Adipocyte (in vitro differentiated cells): ENCODE data around the gene MAML3.

Experiments
- DNase-seq: peaks from one replicate; pipeline ENCODE4 v3.0.0-alpha.2; 2015; ENCODE audit warnings: low read depth
- H3K27me3 ChIP-seq: replicated peaks from 2 replicates; pipeline ENCODE4 v1.7.0; 2013; ENCODE audit warnings: mild to moderate bottlenecking, low read length, moderate library complexity; ENCODE audit not compliant: control insufficient read depth, insufficient read depth
- H3K36me3 ChIP-seq: 2 replicates; pipeline ENCODE4 v1.7.0; 2013; ENCODE audit warnings: low read length, mild to moderate bottlenecking, moderate library complexity; ENCODE audit not compliant: control insufficient read depth, insufficient read depth, severe bottlenecking
- H3K4me1 ChIP-seq: 2 replicates; pipeline ENCODE4 v1.7.0; 2013; ENCODE audit warnings: mild to moderate bottlenecking, low read length, moderate library complexity; ENCODE audit not compliant: control insufficient read depth, insufficient read depth
- H3K4me3 ChIP-seq: 2 replicates; pipeline ENCODE4 v1.7.0; 2013; ENCODE audit warnings: mild to moderate bottlenecking, low read length, moderate library complexity
- H3K9ac ChIP-seq: 2 replicates; pipeline ENCODE4 v1.7.0; 2013; ENCODE audit warnings: mild to moderate bottlenecking, low read length, moderate library complexity
- H3K9me3 ChIP-seq: 2 replicates; pipeline ENCODE4 v1.7.0; 2013; ENCODE audit warnings: mild to moderate bottlenecking, low read length, moderate library complexity; ENCODE audit not compliant: control insufficient read depth

Gene MAML3

GRCh38 chr4:139736274-139736660 lies 417.7 kb downstream of the MAML3 start:
- no peaks in the 10 kb centered on the region for H3K36me3 ChIP-seq
- no peaks in the 10 kb centered on the region for H3K27me3 ChIP-seq
- peaks cover 54% of the 10 kb centered on the region for H3K4me1 ChIP-seq
- H3K9ac ChIP-seq, result peak overlapping the region; percentile 69
- H3K4me3 ChIP-seq, result no peak overlapping the region
- H3K9me3 ChIP-seq, result no peaks in the 10 kb centered on the region
- DNase-seq, result no peak

DNA sequence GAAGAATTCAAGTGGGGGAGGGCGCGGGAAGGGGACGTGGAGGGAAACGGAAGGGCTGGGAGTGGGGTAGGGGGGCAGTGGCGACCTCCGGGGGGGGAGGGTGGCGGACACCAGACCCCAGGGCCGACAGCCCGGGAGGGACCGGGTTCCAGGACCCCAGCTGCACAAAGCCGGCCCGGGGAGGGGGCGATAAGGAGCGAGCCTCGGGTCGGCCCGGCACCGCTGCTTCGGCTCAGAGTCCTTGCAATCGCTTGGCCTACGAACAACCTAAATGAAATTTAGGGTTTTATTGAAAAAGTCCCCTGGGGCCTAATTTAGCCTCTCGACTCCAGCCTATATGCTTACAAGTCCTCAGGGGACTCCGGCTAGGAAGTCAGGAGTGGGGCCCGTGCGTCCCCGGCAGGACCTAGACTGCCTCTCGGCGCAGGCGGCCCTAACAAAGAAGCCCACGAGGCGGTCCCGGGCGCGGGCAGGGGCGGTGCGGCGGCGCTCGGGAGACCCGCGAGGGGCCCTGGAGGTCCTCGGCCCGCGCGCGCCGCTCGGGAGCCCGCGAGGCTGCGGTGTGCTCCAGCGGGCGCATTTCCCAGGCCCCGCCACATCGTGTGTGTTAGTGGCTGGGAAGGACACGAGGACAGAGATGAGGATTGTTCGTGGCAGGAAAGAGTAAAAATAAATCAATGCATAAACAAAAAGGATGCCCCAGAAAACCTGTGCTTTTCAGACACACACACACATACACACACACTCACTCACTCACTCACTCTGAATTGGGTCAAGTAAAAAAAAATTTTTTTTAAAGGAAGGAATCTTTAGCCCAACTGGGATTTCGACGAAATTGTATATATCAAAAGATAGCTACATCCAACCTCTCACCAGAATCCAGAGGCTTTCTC lies 418.4 kb downstream of the MAML3 start:
- Histone ChIP-seq H3K27me3 (no peaks in the 10 kb centered on the region), H3K4me1 (peaks cover 49% of the 10 kb centered on the region), H3K4me3 (peak overlapping the region; percentile 78), H3K36me3 (no peaks in the 10 kb centered on the region), H3K9me3 (no peaks in the 10 kb centered on the region), H3K9ac (peak overlapping the region; percentile 69)
- no peak for DNase-seq

- H3K9me3 ChIP-seq, result no peaks in the 10 kb centered on the region
- peak overlapping the region; percentile 78 for H3K4me3 ChIP-seq
- peaks cover 42% of the 10 kb centered on the region for H3K4me1 ChIP-seq
- H3K36me3 ChIP-seq, result no peaks in the 10 kb centered on the region
- no peaks in the 10 kb centered on the region for H3K27me3 ChIP-seq
- H3K9ac ChIP-seq, result peak overlapping the region; percentile 88
- DNase-seq, result peak; percentile 94
Observed at GRCh38 chr4:139734875-139735380, 419.1 kb downstream of the MAML3 start.

DNA sequence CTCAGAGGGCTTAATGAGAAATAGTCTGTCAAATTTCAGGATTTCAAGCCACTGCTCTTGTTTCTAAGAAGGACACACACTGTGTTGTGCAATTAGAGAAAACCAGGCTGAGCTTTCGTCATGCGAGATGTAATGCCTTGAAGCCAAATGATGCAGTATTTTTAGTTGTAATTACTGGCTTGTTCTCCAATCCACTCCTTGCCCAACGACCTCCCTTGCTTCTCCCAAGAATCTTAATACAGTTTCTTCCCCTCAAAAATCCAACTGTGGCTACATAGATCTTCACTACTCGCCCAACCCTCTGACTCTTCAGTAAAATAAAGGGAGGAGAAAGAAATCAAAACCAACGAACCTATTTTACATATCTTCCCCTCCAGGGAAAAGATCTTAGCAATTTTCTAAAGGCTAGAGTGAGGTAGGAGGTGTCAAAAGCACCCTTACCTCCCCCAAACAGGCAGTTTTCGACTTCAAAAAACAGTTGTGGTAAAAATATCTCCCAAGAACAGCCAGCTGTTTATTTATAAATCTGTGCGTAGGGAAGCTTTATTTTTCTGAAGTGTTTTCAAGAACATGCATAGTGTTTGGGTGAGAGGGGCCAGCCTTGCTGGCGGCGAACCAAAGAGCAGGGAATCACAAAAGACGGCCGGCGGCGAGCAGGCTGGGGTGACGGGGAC lies 419.6 kb downstream of the MAML3 start:
- Histone ChIP-seq H3K9me3 (no peaks in the 10 kb centered on the region), H3K4me3 (peak overlapping the region; percentile 78)
- peak; percentile 92 for DNase-seq

DNA sequence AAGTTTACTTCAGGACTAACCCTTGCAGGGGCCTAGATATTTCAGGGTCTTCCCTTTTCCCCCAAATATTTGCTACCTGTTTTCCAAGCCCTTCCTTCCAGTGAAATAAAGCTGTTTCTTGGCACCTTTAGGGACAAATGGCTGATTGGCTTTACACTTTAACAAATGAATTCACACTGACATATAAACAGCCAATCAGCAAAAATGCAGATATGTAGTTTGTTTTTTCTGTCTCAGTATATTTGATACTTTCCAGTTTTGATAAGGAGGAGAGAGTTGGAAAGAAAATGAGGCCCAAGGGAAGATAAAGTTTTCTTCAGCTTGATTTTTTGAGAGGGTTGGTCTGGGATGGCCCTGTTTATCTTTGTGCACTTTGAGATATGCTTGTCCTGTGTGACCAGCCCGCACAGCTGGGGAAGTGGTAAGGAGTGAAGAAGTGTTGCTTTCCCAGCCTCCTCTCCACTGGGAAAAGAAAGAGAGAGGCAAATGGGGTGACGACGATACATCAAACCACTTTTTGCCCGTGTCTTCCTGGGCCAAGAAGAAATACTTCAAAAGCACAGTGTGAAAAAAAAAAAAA lies 420.9 kb downstream of the MAML3 start:
- peaks cover 32% of the 10 kb centered on the region for H3K4me1 ChIP-seq
- H3K36me3 ChIP-seq, result no peaks in the 10 kb centered on the region
- no peak overlapping the region for H3K9ac ChIP-seq
- H3K4me3 ChIP-seq, result no peak overlapping the region
- no peaks in the 10 kb centered on the region for H3K9me3 ChIP-seq
- H3K27me3 ChIP-seq, result no peaks in the 10 kb centered on the region
- no peak for DNase-seq

More for the DNA sequence above, 419.6 kb downstream of the MAML3 start:
- Histone ChIP-seq H3K36me3 (no peaks in the 10 kb centered on the region), H3K4me1 (peaks cover 40% of the 10 kb centered on the region), H3K9ac (peak overlapping the region; percentile 88), H3K27me3 (no peaks in the 10 kb centered on the region)

DNA sequence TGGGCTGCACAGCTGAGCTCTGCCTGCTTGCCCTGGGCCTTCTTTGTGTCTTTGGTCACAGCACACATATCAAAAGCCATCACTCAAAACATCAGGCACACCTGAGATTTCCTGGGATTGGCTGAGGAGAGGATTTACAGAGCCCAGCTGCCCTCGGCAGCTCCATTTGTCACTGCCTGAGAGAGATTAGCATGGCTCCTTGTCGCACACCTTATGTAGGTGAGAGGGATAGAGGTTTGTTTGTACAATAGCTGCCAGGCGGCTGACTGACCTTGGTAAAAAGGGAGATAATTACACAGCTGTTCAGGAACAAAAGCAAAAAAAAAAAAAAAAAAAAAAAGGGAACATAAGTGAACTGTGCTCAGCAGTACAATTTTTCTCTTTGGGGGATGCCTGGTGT lies 425.1 kb downstream of the MAML3 start:
- Histone ChIP-seq H3K4me3 (no peak overlapping the region), H3K9me3 (no peaks in the 10 kb centered on the region), H3K27me3 (no peaks in the 10 kb centered on the region), H3K36me3 (no peaks in the 10 kb centered on the region), H3K9ac (no peak overlapping the region), H3K4me1 (peaks cover 2% of the 10 kb centered on the region)
- no peak for DNase-seq

DNA sequence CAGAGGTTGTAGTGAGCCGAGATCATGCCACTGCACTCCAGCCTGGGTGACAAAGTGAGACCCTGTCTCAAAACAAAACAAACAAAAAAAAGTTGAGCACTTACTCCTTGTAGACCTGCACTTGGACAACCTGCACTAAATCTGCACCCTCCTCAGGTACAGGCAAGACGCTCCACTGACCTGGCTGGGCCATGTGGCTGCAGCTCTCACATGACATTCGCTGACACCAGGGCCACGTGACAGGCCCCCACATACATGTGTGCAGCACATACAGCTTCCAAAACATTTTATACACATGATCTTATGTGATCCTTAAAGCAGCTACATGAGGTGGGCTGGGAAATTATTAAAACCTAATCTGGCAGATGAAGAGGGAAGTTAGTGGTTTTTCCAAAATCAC lies 425.8 kb downstream of the MAML3 start:
- Histone ChIP-seq H3K27me3 (no peaks in the 10 kb centered on the region), H3K4me1 (no peaks in the 10 kb centered on the region), H3K9me3 (no peaks in the 10 kb centered on the region), H3K9ac (no peak overlapping the region), H3K4me3 (no peak overlapping the region), H3K36me3 (no peaks in the 10 kb centered on the region)
- DNase-seq, result no peak

DNA sequence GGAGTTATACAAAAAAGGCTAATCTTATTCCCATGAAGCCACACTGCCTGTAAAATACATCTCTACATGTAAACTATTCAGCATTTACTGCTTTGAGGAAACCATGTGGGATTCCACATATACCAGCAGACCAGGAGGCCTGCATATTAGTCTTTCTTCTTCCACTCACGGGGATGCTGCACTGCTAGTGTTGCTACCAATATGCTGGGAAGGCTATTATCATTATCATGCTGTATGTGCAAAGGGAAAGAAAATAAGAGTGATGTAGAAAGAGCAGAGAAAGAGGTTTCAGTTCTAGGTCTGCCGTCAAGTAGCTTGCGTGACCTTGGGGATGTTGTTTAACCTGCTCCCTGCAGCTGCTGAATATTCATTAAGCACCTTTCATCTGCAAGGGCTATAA lies 427.4 kb downstream of the MAML3 start:
- Histone ChIP-seq H3K36me3 (no peaks in the 10 kb centered on the region), H3K27me3 (no peaks in the 10 kb centered on the region), H3K9me3 (no peaks in the 10 kb centered on the region), H3K4me3 (no peak overlapping the region), H3K4me1 (no peaks in the 10 kb centered on the region), H3K9ac (no peak overlapping the region)
- no peak for DNase-seq

- Histone ChIP-seq H3K36me3 (no peaks in the 10 kb centered on the region), H3K4me1 (peaks cover 12% of the 10 kb centered on the region)
Observed at GRCh38 chr4:139725236-139725635, 428.7 kb downstream of the MAML3 start.

GRCh38 chr4:139721789-139722188 lies 432.2 kb downstream of the MAML3 start:
- Histone ChIP-seq H3K36me3 (no peaks in the 10 kb centered on the region), H3K9me3 (no peaks in the 10 kb centered on the region), H3K27me3 (no peaks in the 10 kb centered on the region), H3K9ac (no peak overlapping the region), H3K4me1 (peaks cover 13% of the 10 kb centered on the region), H3K4me3 (no peak overlapping the region)
- no peak for DNase-seq

More at GRCh38 chr4:139725236-139725635, 428.7 kb downstream of the MAML3 start:
- no peak for DNase-seq
- no peaks in the 10 kb centered on the region for H3K27me3 ChIP-seq
- no peak overlapping the region for H3K9ac ChIP-seq
- no peaks in the 10 kb centered on the region for H3K9me3 ChIP-seq
- no peak overlapping the region for H3K4me3 ChIP-seq

DNA sequence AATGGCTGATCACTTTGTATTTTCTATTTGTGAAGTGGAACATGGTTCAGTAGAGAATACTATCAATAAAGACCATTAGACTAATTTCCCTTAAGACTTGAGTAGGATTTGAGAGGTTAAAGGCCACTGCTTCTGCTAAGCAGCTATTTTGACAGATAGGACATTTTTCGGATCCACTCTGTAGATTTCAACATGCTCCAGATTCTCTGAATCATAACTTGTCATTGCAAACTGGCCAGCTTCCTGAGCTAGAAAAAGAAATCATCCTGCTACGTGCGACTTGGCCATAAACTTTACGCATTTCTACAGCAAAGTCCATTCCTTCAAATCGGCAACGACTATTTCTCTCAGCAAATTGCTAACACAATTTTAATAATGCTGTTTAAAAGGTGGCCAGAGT lies 433.2 kb downstream of the MAML3 start:
- Histone ChIP-seq H3K36me3 (no peaks in the 10 kb centered on the region), H3K27me3 (no peaks in the 10 kb centered on the region)

More for the DNA sequence above, 433.2 kb downstream of the MAML3 start:
- Histone ChIP-seq H3K9ac (no peak overlapping the region), H3K4me1 (peaks cover 13% of the 10 kb centered on the region), H3K9me3 (no peaks in the 10 kb centered on the region), H3K4me3 (no peak overlapping the region)
- no peak for DNase-seq
